Dedifferentiated amniotic fluid mesenchymal stem cell (primary cell): ENCODE measurements around the gene WNT3A.

Source experiments
- DNase-seq: peaks from one replicate; pipeline ENCODE4 v3.0.0-alpha.2; 2016; ENCODE audit errors: extremely low spot score

The WNT3A gene

DNA sequence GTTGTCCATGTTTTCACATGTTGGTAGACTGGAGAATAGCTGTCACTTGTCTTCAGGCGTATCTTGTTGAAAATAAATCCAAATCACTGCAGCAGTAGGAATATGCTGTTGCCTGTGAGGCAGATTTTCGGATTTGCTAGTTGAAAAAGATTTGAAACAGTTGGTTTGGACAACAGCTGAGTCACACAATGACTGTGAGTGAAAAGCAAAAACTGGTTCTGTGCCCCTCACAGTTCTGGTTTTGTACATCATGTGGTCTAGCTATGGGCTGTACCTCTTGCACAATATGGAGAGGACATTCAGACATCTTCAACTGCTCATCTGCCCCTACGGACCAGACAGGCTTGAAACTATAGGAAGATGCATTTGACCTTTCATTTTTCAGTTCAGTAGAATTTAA, 77.5 kb downstream of the WNT3A start:
- peak; percentile 35 for DNase-seq

GRCh38 chr1:228084797-228085196, 78.0 kb downstream of the WNT3A start:
- no peak for DNase-seq

DNA sequence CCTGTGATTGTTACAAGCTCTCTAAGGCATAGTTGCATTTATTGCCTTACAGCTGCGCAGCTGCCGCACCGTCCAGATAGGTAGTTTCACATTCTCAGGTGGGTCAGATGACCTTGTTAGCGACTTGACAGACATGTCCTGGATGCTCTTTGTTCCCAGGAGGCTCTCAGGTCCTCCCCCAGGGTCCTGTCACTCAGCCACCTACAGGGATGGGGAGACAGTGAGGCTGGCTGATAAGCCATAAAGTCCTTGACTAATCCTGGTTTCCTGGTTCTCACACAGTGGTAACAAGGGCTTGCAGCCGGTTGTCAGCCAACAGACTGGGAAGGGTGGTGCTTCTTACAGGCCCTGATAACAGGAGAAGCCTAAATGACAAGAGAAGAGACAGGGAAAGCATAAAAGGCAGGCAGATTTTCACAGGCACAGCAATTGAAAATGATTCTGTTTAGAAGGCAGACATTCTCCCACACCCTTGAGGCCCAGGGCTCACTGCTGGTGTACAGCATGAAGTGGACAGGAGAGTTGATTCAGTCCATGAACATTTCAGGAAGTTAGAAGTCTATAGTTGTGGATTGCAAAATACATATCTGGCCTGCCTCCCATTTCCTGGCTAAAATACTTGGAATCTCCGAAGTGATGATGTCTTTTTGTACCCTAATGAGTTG, 78.6 kb downstream of the WNT3A start:
- peak; percentile 65 for DNase-seq

DNA sequence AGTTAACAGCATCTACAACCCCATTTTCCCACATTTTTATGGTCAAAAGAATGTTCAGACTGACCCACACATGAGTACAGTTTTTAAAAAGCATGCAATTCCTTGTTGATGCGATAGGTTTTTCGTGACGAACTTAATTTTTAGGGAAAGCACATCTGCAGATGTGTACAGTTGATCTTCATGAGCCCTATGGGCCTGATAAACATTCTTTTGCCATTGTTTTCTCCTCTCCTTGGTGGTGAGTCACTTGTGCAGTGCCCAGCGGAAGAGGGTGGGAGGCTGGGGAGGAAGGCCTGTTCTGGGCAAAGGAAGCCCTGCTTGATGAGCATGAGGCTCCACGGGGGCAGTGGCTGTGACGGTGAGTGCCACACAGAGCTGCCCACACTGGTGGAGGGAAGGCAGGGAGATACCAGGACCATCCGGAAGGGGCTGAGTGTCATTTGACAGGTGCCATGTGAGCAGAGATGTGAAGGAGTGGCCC, 81.0 kb downstream of the WNT3A start:
- peak; percentile 64 for DNase-seq

DNA sequence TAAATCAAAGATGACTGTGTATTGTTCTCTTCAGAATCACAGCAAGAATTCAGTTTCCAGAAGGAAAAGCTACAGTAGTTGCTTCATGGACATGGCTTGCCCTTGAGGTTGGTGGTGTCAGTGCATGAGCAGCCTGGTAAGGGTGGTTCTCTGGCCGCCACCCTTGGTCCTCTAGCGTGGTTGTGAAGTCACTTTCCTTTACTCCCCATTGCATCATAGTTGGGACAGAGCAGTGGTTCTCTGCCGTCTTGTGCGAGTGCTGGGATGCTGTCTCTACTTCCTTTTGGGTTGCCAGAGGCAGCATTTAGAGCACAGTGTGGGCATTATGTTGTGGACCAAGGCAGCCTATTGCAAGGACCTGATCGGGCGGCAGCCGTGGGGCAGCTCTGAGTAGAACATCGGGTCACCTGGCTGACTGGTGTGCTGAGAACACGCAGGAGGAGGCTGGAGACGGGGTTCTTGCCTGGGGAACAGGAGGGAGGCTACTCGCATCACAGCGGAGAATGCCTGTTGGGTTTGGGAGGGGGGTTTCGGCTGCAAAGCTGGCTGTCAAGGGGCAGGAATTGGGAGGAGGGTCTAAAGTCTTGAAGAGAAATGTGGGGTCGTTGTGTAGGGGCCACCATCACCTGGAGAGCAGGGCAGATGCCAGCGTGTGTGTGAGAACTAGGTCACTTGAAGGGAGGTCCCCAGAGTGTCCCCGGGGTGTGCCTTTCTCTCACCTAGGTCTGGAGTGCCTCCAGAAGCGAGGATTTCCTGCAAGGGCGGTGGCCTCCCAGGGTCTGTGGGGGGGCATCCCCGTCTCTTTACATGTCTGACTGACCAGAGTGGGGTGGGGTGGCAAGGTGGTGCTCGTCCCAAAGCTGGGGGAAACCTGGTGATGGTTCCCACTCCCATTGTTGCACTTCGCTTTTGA, 82.0 kb downstream of the WNT3A start:
- DNase-seq, result no peak

DNA sequence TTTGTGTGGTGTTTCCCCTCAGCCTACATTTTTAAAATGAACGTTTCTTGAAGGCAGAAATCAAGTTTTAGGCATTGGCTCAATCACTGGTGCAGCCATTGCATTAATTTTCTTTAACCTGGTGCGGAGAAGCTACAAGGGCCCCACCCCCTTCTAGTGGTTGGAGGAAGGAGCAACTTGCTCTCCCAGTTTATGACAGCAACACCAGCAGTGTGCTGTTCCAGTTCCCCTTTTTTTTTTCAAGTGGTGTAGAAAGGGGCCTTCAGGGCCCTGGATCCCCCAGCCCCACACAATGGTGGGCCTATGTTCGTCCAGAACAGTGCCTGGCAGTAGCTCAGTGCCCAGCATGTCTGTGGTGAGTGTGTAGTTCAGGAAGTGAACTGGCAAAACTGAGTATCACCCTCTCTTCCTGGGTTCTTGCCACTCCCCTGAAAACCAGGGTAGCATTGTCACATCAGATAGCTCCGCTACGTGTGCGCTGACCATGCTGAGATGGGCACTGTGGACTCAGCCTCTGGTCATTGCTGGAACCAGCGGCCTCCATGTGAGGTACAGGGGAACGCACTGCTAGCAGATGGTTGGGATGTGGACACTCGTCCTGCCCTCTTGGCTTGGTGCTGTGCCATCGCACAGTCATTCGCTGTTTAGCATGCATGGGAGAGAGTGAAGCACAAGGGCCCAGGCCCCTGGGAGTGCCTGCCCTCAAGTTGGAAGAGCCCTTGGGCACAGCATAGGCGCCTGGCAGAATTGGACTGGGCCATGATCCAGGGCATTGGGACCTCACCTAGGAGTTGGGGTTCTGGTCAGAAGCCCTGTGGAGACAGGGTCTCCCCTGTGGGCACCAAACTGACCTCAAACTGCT, 83.0 kb downstream of the WNT3A start:
- DNase-seq, result no peak

DNA sequence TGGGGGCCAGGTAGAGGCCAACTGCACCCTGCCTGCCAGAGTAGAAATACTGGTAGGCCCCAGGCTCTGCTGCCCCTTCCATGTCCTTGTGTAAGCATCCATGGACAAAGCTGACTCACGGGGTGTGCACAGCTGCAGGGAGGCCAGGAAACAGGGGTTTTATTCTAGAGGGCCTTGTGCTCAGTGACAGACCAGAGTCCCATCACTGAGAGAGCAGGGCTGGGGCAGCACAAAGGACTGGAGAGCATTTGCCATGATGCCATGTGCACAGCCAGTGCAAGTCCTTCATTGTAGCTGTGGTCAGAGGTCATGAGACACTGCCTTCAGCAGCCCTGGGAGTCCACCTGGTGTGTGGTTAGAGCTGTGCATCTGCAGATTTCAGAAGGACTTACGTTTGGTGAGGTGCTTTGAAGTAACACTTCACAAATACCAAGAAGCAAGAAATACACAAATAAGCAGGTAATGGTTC, 83.8 kb downstream of the WNT3A start:
- DNase-seq, result no peak

DNA sequence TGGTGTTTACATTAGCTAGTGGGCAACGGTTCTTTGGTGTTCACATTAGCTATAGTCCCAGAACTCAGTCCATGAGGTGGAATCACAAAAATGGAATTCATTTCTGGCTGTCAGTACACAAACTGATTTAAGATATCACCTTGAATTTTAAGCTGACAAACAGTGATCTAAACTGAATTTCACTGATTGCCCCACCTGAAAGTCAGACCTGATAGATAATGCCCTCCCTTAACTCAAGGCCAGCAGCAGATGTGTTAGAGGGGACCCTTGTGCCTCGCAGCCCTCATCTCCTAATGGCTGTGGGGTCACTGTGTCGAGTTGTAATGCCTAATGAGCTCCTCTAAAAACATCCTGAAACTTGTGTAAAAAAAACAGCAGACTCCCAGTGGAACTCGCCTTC, 84.3 kb downstream of the WNT3A start:
- DNase-seq, result no peak

GRCh38 chr1:228092342-228093049, 85.7 kb downstream of the WNT3A start:
- no peak for DNase-seq

- no peak for DNase-seq
These were observed 86.5 kb downstream of the WNT3A start for GRCh38 chr1:228093050-228093906.

DNA sequence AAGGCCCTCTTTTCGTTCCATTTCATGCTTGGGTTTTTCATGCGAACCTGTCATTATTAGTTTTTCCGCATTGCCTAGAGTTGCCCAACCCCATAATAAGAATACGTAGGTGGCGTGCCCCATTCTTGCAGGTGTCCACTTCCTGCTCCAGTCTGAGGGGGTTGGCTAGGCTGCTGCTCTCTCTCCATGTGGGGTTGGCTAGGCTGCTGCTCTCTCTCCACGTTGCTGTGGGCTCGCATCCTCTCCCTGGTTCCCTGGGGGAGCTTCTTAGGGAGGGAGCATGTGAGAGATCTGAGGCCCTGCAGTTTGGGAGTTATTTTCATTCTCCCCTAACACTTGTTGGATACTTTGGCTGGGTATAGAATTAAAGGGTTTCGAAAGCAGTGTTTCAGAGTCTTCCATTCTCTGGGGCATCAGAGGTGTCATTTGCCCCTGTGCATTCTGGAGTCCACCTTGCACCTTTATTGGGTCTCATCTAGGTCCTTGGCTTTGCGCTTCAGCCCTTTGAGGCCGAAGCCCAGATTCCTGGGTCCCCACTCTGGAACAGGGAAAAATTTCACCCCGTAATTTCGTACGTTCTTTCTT, 87.7 kb downstream of the WNT3A start:
- no peak for DNase-seq

- DNase-seq, result no peak
These were observed 88.4 kb downstream of the WNT3A start for GRCh38 chr1:228095161-228095560.

- DNase-seq, result no peak
These were observed 89.1 kb downstream of the WNT3A start for GRCh38 chr1:228095938-228096337.

- no peak for DNase-seq
These were observed 89.9 kb downstream of the WNT3A start for GRCh38 chr1:228096416-228097332.

DNA sequence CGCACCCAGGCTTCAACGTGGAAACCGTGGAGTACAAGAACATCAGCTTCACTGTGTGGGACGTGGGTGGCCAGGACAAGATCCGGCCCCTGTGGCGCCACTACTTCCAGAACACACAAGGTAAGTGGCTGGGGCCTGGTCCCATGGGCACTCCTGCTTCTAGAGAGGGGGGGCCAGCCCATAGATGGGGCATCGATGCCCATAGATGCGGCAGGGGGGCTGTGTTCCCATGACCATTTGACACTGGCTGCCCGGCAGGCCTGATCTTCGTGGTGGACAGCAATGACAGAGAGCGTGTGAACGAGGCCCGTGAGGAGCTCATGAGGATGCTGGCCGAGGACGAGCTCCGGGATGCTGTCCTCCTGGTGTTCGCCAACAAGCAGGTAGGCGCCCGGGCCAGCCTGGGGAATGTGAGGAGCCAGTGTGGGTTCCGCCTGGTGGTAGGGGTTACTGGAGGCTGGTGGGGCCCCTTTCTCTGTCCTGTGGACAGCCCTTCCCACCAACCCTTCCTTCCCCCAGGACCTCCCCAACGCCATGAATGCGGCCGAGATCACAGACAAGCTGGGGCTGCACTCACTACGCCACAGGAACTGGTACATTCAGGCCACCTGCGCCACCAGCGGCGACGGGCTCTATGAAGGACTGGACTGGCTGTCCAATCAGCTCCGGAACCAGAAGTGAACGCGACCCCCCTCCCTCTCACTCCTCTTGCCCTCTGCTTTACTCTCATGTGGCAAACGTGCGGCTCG, 90.7 kb downstream of the WNT3A start:
- no peak for DNase-seq

- no peak for DNase-seq
These were observed 91.6 kb downstream of the WNT3A start for GRCh38 chr1:228098323-228098931.

DNA sequence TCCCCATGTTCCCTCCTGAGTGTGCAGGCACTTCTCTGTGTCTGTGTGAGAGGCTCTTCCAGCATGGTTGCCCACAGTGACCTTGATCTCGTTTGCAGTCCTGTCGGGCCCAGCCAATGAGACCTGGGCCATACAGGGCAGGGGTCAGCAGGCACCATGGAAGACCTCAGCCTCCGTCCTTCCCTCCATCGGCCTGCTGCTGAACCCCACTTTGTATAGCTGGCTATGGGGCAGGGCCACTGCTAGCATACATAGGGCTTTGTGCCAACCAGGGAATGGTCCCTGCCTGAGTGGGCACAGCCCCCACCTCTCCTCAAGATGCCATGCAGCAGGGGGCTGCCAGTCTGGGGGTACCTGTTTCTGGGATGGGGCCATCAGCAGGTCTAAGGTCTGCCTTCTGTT, 92.5 kb downstream of the WNT3A start:
- no peak for DNase-seq
